ENCODE measurements around the gene TEKTIP1.

DNA sequence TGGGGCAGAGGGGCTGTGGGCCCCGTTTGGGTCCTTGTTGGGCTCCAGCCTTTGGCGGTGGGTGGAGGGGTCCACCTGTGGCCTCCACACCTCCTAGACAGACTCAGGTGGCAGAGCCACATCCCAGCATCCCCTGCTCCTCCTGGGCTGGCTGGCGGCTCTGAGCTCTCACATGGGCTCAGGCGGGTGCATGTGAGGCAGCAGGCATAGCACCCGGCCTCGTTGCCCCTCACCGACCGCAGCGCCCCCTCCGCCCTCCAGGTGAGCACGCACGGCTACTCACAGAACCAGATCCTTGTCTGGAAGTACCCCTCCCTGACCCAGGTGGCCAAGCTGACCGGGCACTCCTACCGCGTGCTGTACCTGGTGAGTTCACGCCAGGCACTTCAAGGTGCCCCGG, 5.9 kb upstream of the TEKTIP1 start:
- TF ChIP-seq, protein P1, sequence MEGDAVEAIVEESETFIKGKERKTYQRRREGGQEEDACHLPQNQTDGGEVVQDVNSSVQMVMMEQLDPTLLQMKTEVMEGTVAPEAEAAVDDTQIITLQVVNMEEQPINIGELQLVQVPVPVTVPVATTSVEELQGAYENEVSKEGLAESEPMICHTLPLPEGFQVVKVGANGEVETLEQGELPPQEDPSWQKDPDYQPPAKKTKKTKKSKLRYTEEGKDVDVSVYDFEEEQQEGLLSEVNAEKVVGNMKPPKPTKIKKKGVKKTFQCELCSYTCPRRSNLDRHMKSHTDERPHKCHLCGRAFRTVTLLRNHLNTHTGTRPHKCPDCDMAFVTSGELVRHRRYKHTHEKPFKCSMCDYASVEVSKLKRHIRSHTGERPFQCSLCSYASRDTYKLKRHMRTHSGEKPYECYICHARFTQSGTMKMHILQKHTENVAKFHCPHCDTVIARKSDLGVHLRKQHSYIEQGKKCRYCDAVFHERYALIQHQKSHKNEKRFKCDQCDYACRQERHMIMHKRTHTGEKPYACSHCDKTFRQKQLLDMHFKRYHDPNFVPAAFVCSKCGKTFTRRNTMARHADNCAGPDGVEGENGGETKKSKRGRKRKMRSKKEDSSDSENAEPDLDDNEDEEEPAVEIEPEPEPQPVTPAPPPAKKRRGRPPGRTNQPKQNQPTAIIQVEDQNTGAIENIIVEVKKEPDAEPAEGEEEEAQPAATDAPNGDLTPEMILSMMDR (conservative IDR thresholded peaks at IDR 0.05; ENCODE audit: low read length): no peak
- no peak for TF ChIP-seq EZH2phosphoT487 (IDR thresholded peaks at IDR 0.05; ENCODE audit: borderline replicate concordance)
